Measurements from ENCODE around the gene MDC1. TPM values are rescaled to one million over a fixed set of nuclear protein-coding genes. Genes with fewer than 3 reads are reported as not detected.

MDC1 gene
- total and polyA plus RNA-seq, 2 experiments from 2014 or later, result 4.9 to 7.1 TPM

DNA sequence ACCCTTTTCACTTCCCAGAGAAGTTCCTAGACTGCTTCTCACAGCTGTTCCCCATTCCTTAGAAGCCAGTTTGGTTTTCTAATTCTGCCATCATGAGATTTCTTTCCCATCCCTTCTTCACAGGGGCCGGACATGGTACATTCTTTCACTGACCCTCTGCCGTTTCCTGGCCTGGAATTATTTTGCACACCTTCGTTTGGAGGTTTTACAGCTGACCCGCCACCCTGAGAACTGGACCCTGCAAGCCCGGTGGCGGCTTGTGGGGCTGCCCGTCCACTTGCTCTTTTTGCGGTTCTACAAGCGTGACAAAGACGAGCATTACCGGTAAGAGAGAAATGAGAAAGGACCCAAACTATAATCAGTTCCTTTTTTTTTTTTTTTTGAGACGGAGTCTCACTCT is 65.9 kb downstream of the MDC1 start:
- in situ Hi-C loops (cut with MboI), result no loop called here
- TF ChIP-seq EZH2 (IDR thresholded peaks at IDR 0.05; ENCODE audit: insufficient read depth, poor library complexity, severe bottlenecking), result no peak
- Histone ChIP-seq H3K9me3 (ENCODE audit: low read depth) (no peaks in the 10 kb centered on the region), H3F3A (ENCODE audit: insufficient read depth) (peaks cover 4% of the 10 kb centered on the region; the same call in 1 of the 2 replicates), H3K27me3 (replicated peaks; ENCODE audit: insufficient read depth) (no peaks in the 10 kb centered on the region), H3K9me2 (ENCODE audit: insufficient read depth) (no peaks in the 10 kb centered on the region), H3K79me2 (ENCODE audit: insufficient read depth) (peaks cover 37% of the 10 kb centered on the region), H3K4me1 (ENCODE audit: insufficient read depth) (0 out of 2 replicates have a peak, but pooled peaks cover 4% of the 10 kb centered on the region), H3K27ac (no peak overlapping the region), H4K20me1 (ENCODE audit: insufficient read depth) (no peaks in the 10 kb centered on the region), H3K4me2 (ENCODE audit: unreplicated experiment) (no peak overlapping the region), H3K9ac (no peak overlapping the region), H2AFZ (no peak overlapping the region), H3K4me3 (no peak overlapping the region), H3K36me3 (ENCODE audit: low read depth) (peaks cover 14% of the 10 kb centered on the region; the same call in 1 of the 2 replicates)
- no peak for DNase-seq
- 90 to 91% methylated on average over 12 of the region's 12 CpGs for WGBS, 2 experiments (ENCODE audit: low coverage in 1 of 2, low lambda C conversion rate in 2 of 2, missing lambda C conversion rate in 2 of 2)

Small RNA genes within 50 kb of the gene (small RNA-seq; reads per million reads assigned to genes)
- gene RF00019 (ENCODE audit: low read depth, low replicate concordance), result not detected
- gene RN7SL353P (ENCODE audit: low read depth, low replicate concordance), result not detected

Other genes with a start within 250 kb of the MDC1 start
- gene HLA-E, start 227.8 kb downstream of the MDC1 start, total RNA-seq (2014; rRNA removed; shearing (Covaris generic)), result 190 and 203 TPM in 2 replicates
- gene HLA-E, start 227.8 kb downstream of the MDC1 start, polyA plus RNA-seq (2016; fragmentation: Nextera tagmentation; extraction: Ambion mirVana), result 123 and 130 TPM in 2 replicates
- 62.3 and 64.8 TPM in 2 replicates for gene GNL1, start 160.8 kb downstream of the MDC1 start, total RNA-seq (2014; rRNA removed; shearing (Covaris generic))
- 72.1 and 78.9 TPM in 2 replicates for gene GNL1, start 160.8 kb downstream of the MDC1 start, polyA plus RNA-seq (2016; fragmentation: Nextera tagmentation; extraction: Ambion mirVana)
- gene PRR3, start 160.0 kb downstream of the MDC1 start, total RNA-seq (2014; rRNA removed; shearing (Covaris generic)), result 5.2 and 6.5 TPM in 2 replicates
- gene PRR3, start 160.0 kb downstream of the MDC1 start, polyA plus RNA-seq (2016; fragmentation: Nextera tagmentation; extraction: Ambion mirVana), result 7.1 and 7.3 TPM in 2 replicates
- 31.3 and 42.0 TPM in 2 replicates for gene ABCF1, start 145.8 kb downstream of the MDC1 start, total RNA-seq (2014; rRNA removed; shearing (Covaris generic))
- 35.5 and 39.7 TPM in 2 replicates for gene ABCF1, start 145.8 kb downstream of the MDC1 start, polyA plus RNA-seq (2016; fragmentation: Nextera tagmentation; extraction: Ambion mirVana)
- 23.9 and 27.3 TPM in 2 replicates for gene PPP1R10, start 100.0 kb downstream of the MDC1 start, total RNA-seq (2014; rRNA removed; shearing (Covaris generic))
- gene PPP1R10, start 100.0 kb downstream of the MDC1 start, polyA plus RNA-seq (2016; fragmentation: Nextera tagmentation; extraction: Ambion mirVana), result 23.6 and 32.7 TPM in 2 replicates
- 33.5 and 41.4 TPM in 2 replicates for gene MRPS18B, start 99.4 kb downstream of the MDC1 start, total RNA-seq (2014; rRNA removed; shearing (Covaris generic))
- 59.2 and 61.2 TPM in 2 replicates for gene MRPS18B, start 99.4 kb downstream of the MDC1 start, polyA plus RNA-seq (2016; fragmentation: Nextera tagmentation; extraction: Ambion mirVana)
- gene ATAT1, start 90.4 kb downstream of the MDC1 start, total RNA-seq (2014; rRNA removed; shearing (Covaris generic)), result 2.3 and 3.7 TPM in 2 replicates
- 12.3 and 12.6 TPM in 2 replicates for gene ATAT1, start 90.4 kb downstream of the MDC1 start, polyA plus RNA-seq (2016; fragmentation: Nextera tagmentation; extraction: Ambion mirVana)
- gene C6orf136, start 70.1 kb downstream of the MDC1 start, total RNA-seq (2014; rRNA removed; shearing (Covaris generic)), result 2.4 and 4.6 TPM in 2 replicates
- gene C6orf136, start 70.1 kb downstream of the MDC1 start, polyA plus RNA-seq (2016; fragmentation: Nextera tagmentation; extraction: Ambion mirVana), result 8.6 and 10.6 TPM in 2 replicates
- gene DHX16, start 44.3 kb downstream of the MDC1 start, total RNA-seq (2014; rRNA removed; shearing (Covaris generic)), result 30.4 and 30.6 TPM in 2 replicates
- gene DHX16, start 44.3 kb downstream of the MDC1 start, polyA plus RNA-seq (2016; fragmentation: Nextera tagmentation; extraction: Ambion mirVana), result 23.6 and 26.7 TPM in 2 replicates
- gene PPP1R18, start 30.6 kb downstream of the MDC1 start, total RNA-seq (2014; rRNA removed; shearing (Covaris generic)), result 85.5 and 108 TPM in 2 replicates
- 66.6 and 67.8 TPM in 2 replicates for gene PPP1R18, start 30.6 kb downstream of the MDC1 start, polyA plus RNA-seq (2016; fragmentation: Nextera tagmentation; extraction: Ambion mirVana)
- 5.8 and 6.2 TPM in 2 replicates for gene NRM, start 26.3 kb downstream of the MDC1 start, total RNA-seq (2014; rRNA removed; shearing (Covaris generic))
- 11.3 and 11.6 TPM in 2 replicates for gene NRM, start 26.3 kb downstream of the MDC1 start, polyA plus RNA-seq (2016; fragmentation: Nextera tagmentation; extraction: Ambion mirVana)
- gene TUBB, start 3.1 kb upstream of the MDC1 start, total RNA-seq (2014; rRNA removed; shearing (Covaris generic)), result 525 and 565 TPM in 2 replicates
- 491 and 520 TPM in 2 replicates for gene TUBB, start 3.1 kb upstream of the MDC1 start, polyA plus RNA-seq (2016; fragmentation: Nextera tagmentation; extraction: Ambion mirVana)
- 156 and 165 TPM in 2 replicates for gene FLOT1, start 25.4 kb upstream of the MDC1 start, total RNA-seq (2014; rRNA removed; shearing (Covaris generic))
- 162 and 171 TPM in 2 replicates for gene FLOT1, start 25.4 kb upstream of the MDC1 start, polyA plus RNA-seq (2016; fragmentation: Nextera tagmentation; extraction: Ambion mirVana)
- 148 and 156 TPM in 2 replicates for gene IER3, start 27.3 kb upstream of the MDC1 start, total RNA-seq (2014; rRNA removed; shearing (Covaris generic))
- 76.4 and 82.1 TPM in 2 replicates for gene IER3, start 27.3 kb upstream of the MDC1 start, polyA plus RNA-seq (2016; fragmentation: Nextera tagmentation; extraction: Ambion mirVana)
- 23.1 and 27.0 TPM in 2 replicates for gene DDR1, start 167.2 kb upstream of the MDC1 start, total RNA-seq (2014; rRNA removed; shearing (Covaris generic))
- 16.9 and 17.5 TPM in 2 replicates for gene DDR1, start 167.2 kb upstream of the MDC1 start, polyA plus RNA-seq (2016; fragmentation: Nextera tagmentation; extraction: Ambion mirVana)
- 12.8 and 21.7 TPM in 2 replicates for gene GTF2H4, start 190.9 kb upstream of the MDC1 start, total RNA-seq (2014; rRNA removed; shearing (Covaris generic))
- 5.3 and 5.4 TPM in 2 replicates for gene GTF2H4, start 190.9 kb upstream of the MDC1 start, polyA plus RNA-seq (2016; fragmentation: Nextera tagmentation; extraction: Ambion mirVana)
- 11.9 and 20.8 TPM in 2 replicates for gene VARS2, start 197.0 kb upstream of the MDC1 start, total RNA-seq (2014; rRNA removed; shearing (Covaris generic))
- 8.5 and 9.9 TPM in 2 replicates for gene VARS2, start 197.0 kb upstream of the MDC1 start, polyA plus RNA-seq (2016; fragmentation: Nextera tagmentation; extraction: Ambion mirVana)
- gene SFTA2, start 214.9 kb upstream of the MDC1 start, total RNA-seq (2014; rRNA removed; shearing (Covaris generic)), result not detected in 2 replicates
- gene SFTA2, start 214.9 kb upstream of the MDC1 start, polyA plus RNA-seq (2016; fragmentation: Nextera tagmentation; extraction: Ambion mirVana), result not detected in 2 replicates
- not detected in 2 replicates for gene MUCL3, start 223.7 kb upstream of the MDC1 start, total RNA-seq (2014; rRNA removed; shearing (Covaris generic))
- gene MUCL3, start 223.7 kb upstream of the MDC1 start, polyA plus RNA-seq (2016; fragmentation: Nextera tagmentation; extraction: Ambion mirVana), result not detected in 2 replicates